Large intestine (tissue), 12 donors: ENCODE measurements around the gene HTD2. TPM values are rescaled to one million over a fixed set of nuclear protein-coding genes. Genes with fewer than 3 reads are reported as not detected.
"Not testable (repeated sequence)": the region's sequence is repeated elsewhere in the genome, so short reads cannot be mapped to it uniquely, and the experiment has no call there.

Experiments used
- DNase-seq, 2 donors: peaks; one replicate each; pipeline versions ENCODE4 v3.0.0 to v3.0.0-alpha.2; 2013
- H3K27ac ChIP-seq: one replicate; pipeline ENCODE4 v1.5.1; 2013; ENCODE audit warnings: low read length
- H3K27me3 ChIP-seq: 2 replicates; pipeline ENCODE4 v1.6.1; 2013; ENCODE audit warnings: low read length; ENCODE audit not compliant: control insufficient read depth, insufficient read depth
- H3K36me3 ChIP-seq: 2 replicates; pipeline ENCODE4 v1.6.1; 2013; ENCODE audit warnings: low read length; ENCODE audit not compliant: control insufficient read depth, insufficient read depth
- H3K4me1 ChIP-seq: one replicate; pipeline ENCODE4 v1.6.1; 2013; ENCODE audit warnings: low read length; ENCODE audit not compliant: control insufficient read depth, insufficient read depth
- H3K4me3 ChIP-seq: one replicate; pipeline ENCODE4 v1.5.1; 2013; ENCODE audit warnings: low read length
- H3K9me3 ChIP-seq: one replicate; pipeline ENCODE4 v1.6.1; 2013; ENCODE audit warnings: mild to moderate bottlenecking, low read depth, low read length, moderate library complexity; ENCODE audit not compliant: control insufficient read depth
- WGBS: methylation state at CpG from one replicate; pipeline ENCODE4 v1.1.5; 2013; ENCODE audit warnings: low lambda C conversion rate; ENCODE audit not compliant: insufficient coverage; 5-methylcytosine and 5-hydroxymethylcytosine counted together
- long read RNA-seq, 11 donors: transcript quantifications; one replicate each; lab custom pipeline, GENCODE V29; 2026
- polyA plus RNA-seq: library from polyadenylated mRNA; unstranded; fragments of 120-200 nt; gene quantifications from one replicate; pipeline ENCODE4 v1.2.1, GENCODE V29; 2013

HTD2 gene
- 14.7 TPM for polyA plus RNA-seq
- long read RNA-seq, donor 1, partial matches to known transcripts: 0 of 4 reads
- long read RNA-seq, donor 1, other reads (novel, unspliced or antisense): 0 of 4 reads
- long read RNA-seq, donor 2, partial matches to known transcripts: 0 of 7 reads
- long read RNA-seq, donor 2, other reads (novel, unspliced or antisense): 0 of 7 reads
- long read RNA-seq, donor 3: 0 reads
- long read RNA-seq, donor 4: 0 reads
- long read RNA-seq, donor 5, partial matches to known transcripts: 0 of 5 reads
- long read RNA-seq, donor 5, other reads (novel, unspliced or antisense): 0 of 5 reads
- long read RNA-seq, donor 6, transcript HTD2-201 (5 exons, 1,508 nt): major isoform, 5 of 8 reads
- long read RNA-seq, donor 6, partial matches to known transcripts: 0 of 8 reads
- long read RNA-seq, donor 6, other reads (novel, unspliced or antisense): 0 of 8 reads
- long read RNA-seq, donor 7, partial matches to known transcripts: 0 of 1 reads
- long read RNA-seq, donor 7, other reads (novel, unspliced or antisense): 0 of 1 reads
- long read RNA-seq, donor 8, transcript HTD2-201 (5 exons, 1,508 nt): major isoform, 5 of 8 reads
- long read RNA-seq, donor 8, partial matches to known transcripts: 0 of 8 reads
- long read RNA-seq, donor 8, other reads (novel, unspliced or antisense): 0 of 8 reads
- long read RNA-seq, donor 9, transcript HTD2-201 (5 exons, 1,508 nt): major isoform, 6 of 8 reads
- long read RNA-seq, donor 9, partial matches to known transcripts: 0 of 8 reads
- long read RNA-seq, donor 9, other reads (novel, unspliced or antisense): 0 of 8 reads
- long read RNA-seq, donor 10, partial matches to known transcripts: 0 of 4 reads
- long read RNA-seq, donor 10, other reads (novel, unspliced or antisense): 0 of 4 reads
- long read RNA-seq, donor 11, partial matches to known transcripts: 0 of 4 reads
- long read RNA-seq, donor 11, other reads (novel, unspliced or antisense): 0 of 4 reads

- Histone ChIP-seq H3K36me3 (peaks cover 24% of the 10 kb centered on the region), H3K27ac (peak within 1 kb of the TSS; percentile 94), H3K4me1 (peaks cover 18% of the 10 kb centered on the region), H3K9me3 (no peaks in the 10 kb centered on the region), H3K4me3 (peak within 1 kb of the TSS; percentile 89), H3K27me3 (peaks cover 14% of the 10 kb centered on the region)
- WGBS: no CpG with 5 or more reads among the region's 71 CpGs
- DNase-seq: peak; percentile 99
These were observed at the start of gene HTD2, which contains the start of gene RPP14 for GRCh38 chr3:58305882-58306711. Gene HTD2, plus strand, starts transcription at chr3:58306520. Its CDS starts 11,094 bp downstream, at chr3:58317614. Gene RPP14, plus strand, starts transcription at chr3:58306245. Its CDS starts 4,085 bp downstream, at chr3:58310330.

DNA sequence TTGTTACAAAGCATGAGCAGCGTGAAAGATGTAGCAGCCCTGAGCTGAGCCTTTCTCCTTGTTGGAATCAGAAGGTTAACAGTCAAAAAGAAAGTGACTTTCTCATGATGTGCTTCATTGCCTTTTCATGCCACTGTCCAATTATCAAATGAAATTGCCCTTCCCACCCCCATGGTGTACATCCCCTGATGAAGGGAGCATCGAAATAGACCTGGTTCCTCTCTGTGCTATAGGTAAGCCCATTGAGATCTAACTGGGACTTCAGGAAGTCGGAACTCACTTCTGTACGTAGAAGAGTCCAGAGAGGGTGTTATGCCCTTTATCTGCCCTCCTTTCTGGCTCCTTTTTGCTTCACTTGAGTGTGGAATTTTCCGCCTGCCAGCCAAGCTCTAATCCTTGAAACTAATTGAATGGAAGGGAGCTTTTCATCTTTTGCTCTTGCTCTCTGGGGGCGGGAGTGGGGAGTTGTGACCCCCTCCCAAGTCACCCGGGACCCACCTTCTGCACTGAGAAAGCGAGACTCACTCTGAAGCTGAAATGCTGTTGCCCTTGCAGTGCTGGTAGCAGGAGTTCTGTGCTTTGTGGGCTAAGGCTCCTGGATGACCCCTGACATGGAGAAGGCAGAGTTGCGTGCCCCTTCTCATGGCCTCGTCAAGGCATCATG is 47.8 kb upstream of the HTD2 start:
- Histone ChIP-seq H3K27me3 (no peaks in the 10 kb centered on the region), H3K4me3 (no peak overlapping the region), H3K9me3 (no peaks in the 10 kb centered on the region), H3K27ac (no peak overlapping the region), H3K36me3 (peaks cover 20% of the 10 kb centered on the region), H3K4me1 (no peaks in the 10 kb centered on the region)
- WGBS: 100% methylated on average over 1 of the region's 10 CpGs
- no peak for DNase-seq

- no peak overlapping the region for H3K4me3 ChIP-seq
- no peaks in the 10 kb centered on the region for H3K9me3 ChIP-seq
- no peaks in the 10 kb centered on the region for H3K27me3 ChIP-seq
- H3K4me1 ChIP-seq: no peaks in the 10 kb centered on the region
- no CpG with 5 or more reads among the region's 6 CpGs for WGBS
- H3K27ac ChIP-seq: no peak overlapping the region
- H3K36me3 ChIP-seq: peaks cover 20% of the 10 kb centered on the region
- DNase-seq: no peak
These were observed 46.0 kb upstream of the HTD2 start for GRCh38 chr3:58260261-58260731.

- Histone ChIP-seq H3K9me3 (no peaks in the 10 kb centered on the region), H3K4me3 (no peak overlapping the region), H3K27ac (no peak overlapping the region), H3K27me3 (no peaks in the 10 kb centered on the region), H3K4me1 (no peaks in the 10 kb centered on the region), H3K36me3 (peaks cover 20% of the 10 kb centered on the region)
- 100% methylated on average over 2 of the region's 6 CpGs for WGBS
- DNase-seq: no peak
These were observed 45.6 kb upstream of the HTD2 start for GRCh38 chr3:58260733-58261132.

DNA sequence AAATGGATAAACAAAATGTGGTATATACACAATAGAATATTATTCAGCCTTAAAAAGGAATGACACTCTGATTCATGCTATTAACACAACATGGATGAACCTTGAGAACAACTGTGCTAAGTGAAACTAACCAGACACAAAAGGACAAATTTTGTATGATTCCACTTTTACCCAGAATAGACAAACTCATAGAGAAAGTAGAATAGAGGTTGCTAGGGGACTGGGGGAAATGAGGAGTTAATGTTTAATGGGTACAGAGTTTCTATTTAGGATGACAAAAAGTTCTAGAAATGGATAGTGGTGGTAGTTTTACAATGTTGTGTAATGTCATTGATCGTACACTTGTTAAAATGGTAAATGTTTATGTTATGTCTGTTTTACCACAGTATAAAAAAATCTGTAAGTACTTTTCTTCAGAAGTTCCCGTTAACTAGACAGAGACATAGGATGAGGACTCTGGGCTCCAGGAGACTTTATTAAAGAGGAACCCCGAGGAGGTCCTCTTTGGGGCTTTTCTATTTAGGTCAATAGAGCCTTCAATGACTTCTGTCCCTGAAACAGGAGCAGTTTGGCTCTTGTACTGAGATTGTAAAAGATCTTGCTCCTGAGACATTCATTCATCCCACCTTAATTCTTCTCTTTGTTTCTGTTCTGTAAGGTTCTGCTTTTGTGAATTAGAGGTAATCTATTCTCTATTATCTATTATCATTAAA is 44.2 kb upstream of the HTD2 start:
- Histone ChIP-seq H3K9me3 (no peaks in the 10 kb centered on the region), H3K4me1 (no peaks in the 10 kb centered on the region), H3K4me3 (no peak overlapping the region), H3K36me3 (peaks cover 24% of the 10 kb centered on the region), H3K27ac (no peak overlapping the region), H3K27me3 (no peaks in the 10 kb centered on the region)
- no peak for DNase-seq
- WGBS: 71% methylated on average over 1 of the region's 3 CpGs

GRCh38 chr3:58266577-58266976 is 39.7 kb upstream of the HTD2 start:
- Histone ChIP-seq H3K27me3 (no peaks in the 10 kb centered on the region), H3K27ac (no peak overlapping the region), H3K4me3 (no peak overlapping the region), H3K36me3 (peaks cover 33% of the 10 kb centered on the region), H3K4me1 (no peaks in the 10 kb centered on the region), H3K9me3 (no peaks in the 10 kb centered on the region)
- DNase-seq: no peak
- WGBS: no CpG with 5 or more reads among the region's 1 CpG

DNA sequence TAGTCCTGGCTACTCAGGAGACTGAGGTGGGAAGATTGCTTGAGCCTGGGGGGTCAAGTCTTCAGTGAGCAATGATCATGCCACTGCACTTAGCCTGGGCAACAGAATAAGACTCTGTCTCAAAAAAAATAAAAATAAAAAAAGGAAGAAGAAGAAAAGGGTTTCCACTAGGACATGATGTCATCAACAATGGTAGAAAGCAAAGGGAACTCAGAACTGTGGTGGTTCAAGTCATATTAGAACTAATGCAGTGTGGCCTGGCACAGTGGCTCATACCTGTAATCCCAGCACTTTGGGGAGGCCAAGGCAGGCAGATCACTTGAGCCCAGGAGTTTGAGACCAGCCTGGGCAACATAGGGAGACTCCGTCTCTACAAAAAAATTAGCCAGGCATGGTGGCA is 38.8 kb upstream of the HTD2 start:
- WGBS: no CpG with 5 or more reads among the region's 1 CpG
- H3K4me1 ChIP-seq, H3K9me3 ChIP-seq, H3K27ac ChIP-seq, H3K4me3 ChIP-seq, DNase-seq, H3K27me3 ChIP-seq: not testable (repeated sequence)
- peaks cover 37% of the 10 kb centered on the region for H3K36me3 ChIP-seq

DNA sequence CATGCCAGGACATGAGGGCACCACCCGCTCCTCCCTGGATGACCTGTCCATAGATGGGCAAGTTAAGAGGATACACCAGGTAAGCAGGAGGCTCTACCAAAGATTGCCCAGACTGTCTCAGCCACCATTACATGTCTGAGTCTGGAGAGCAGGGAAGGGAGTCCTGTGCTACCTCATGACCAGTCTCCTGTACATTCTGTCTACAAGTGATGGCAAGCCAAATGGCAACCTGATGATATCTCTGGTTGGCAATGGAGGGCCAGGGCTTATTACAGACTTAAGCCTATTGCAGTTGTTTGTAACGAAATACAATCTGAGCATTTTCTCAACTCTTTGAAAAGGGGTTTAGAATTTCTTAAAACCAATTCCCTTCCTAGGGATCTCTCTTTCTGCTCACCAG is 37.0 kb upstream of the HTD2 start:
- H3K27me3 ChIP-seq: no peaks in the 10 kb centered on the region
- no peaks in the 10 kb centered on the region for H3K4me1 ChIP-seq
- H3K27ac ChIP-seq: no peak overlapping the region
- no peak overlapping the region for H3K4me3 ChIP-seq
- no peaks in the 10 kb centered on the region for H3K9me3 ChIP-seq
- no peak for DNase-seq
- peaks cover 41% of the 10 kb centered on the region for H3K36me3 ChIP-seq
- WGBS: no CpG with 5 or more reads among the region's 2 CpGs

GRCh38 chr3:58270485-58270884 is 35.8 kb upstream of the HTD2 start:
- no CpG with 5 or more reads among the region's 2 CpGs for WGBS
- H3K36me3 ChIP-seq: peaks cover 47% of the 10 kb centered on the region

More at GRCh38 chr3:58270485-58270884, 35.8 kb upstream of the HTD2 start:
- Histone ChIP-seq H3K27me3 (no peaks in the 10 kb centered on the region), H3K9me3 (no peaks in the 10 kb centered on the region), H3K4me1 (no peaks in the 10 kb centered on the region), H3K27ac (no peak overlapping the region), H3K4me3 (no peak overlapping the region)
- no peak for DNase-seq
